Colonic mucosa (tissue), 4 donors: Measurements from ENCODE around the gene LAIR2. TPM values are rescaled to one million over a fixed set of nuclear protein-coding genes. Genes with fewer than 3 reads are reported as not detected.

ENCODE experiments used
- DNase-seq: peaks from one replicate; pipeline ENCODE4 v3.0.0-alpha.2; 2020
- H3K27ac ChIP-seq: fragments of 200-600 bp; one replicate; pipeline ENCODE4 v1.8.0; 2021
- H3K27me3 ChIP-seq: fragments of 200-600 bp; one replicate; pipeline ENCODE4 v1.8.0; 2021
- H3K36me3 ChIP-seq: fragments of 200-600 bp; one replicate; pipeline ENCODE4 v1.8.0; 2021
- H3K4me1 ChIP-seq: fragments of 200-600 bp; one replicate; pipeline ENCODE4 v1.8.0; 2021; ENCODE audit warnings: mild to moderate bottlenecking
- H3K4me3 ChIP-seq: fragments of 200-600 bp; one replicate; pipeline ENCODE4 v1.8.0; 2021
- H3K9ac ChIP-seq, 2 donors: one replicate each; pipeline ENCODE4 v1.7.0; 2013; ENCODE audit warnings: control low read depth in 2 of 2, low read depth in 2 of 2, low read length in 2 of 2
- H3K9me3 ChIP-seq: fragments of 200-600 bp; one replicate; pipeline ENCODE4 v1.8.0; 2021
- CTCF ChIP-seq: fragments of 200-600 bp; IDR thresholded peaks from one replicate; pipeline ENCODE4 v1.8.0; 2022; ENCODE audit warnings: antibody characterized with exemption, mild to moderate bottlenecking
- intact Hi-C: fragments of 100-400 bp; cut with DNase I; formaldehyde crosslinking; loops from one replicate; pipeline ENCODE4 v1.14.1; 2022
- total RNA-seq, 2 donors: library from RNA; stranded (reverse); fragmentation: NEBNext Ultra II Directional in 1 of 2; extraction: Animal tissue kit (Norgen Biotek cat#: 25700) in 1 of 2; gene quantifications; one replicate each; pipeline ENCODE4 v1.2.1, GENCODE V29; 2021
- donor health status: healthy.
- donor health status: DM: no; HTN: no; CAD: no.
- donor health status: DM: no; HTN: no; CAD: no.

LAIR2 gene
- total RNA-seq, 2 donors from 2014 or later = 0.37 TPM; not detected in 1

DNA sequence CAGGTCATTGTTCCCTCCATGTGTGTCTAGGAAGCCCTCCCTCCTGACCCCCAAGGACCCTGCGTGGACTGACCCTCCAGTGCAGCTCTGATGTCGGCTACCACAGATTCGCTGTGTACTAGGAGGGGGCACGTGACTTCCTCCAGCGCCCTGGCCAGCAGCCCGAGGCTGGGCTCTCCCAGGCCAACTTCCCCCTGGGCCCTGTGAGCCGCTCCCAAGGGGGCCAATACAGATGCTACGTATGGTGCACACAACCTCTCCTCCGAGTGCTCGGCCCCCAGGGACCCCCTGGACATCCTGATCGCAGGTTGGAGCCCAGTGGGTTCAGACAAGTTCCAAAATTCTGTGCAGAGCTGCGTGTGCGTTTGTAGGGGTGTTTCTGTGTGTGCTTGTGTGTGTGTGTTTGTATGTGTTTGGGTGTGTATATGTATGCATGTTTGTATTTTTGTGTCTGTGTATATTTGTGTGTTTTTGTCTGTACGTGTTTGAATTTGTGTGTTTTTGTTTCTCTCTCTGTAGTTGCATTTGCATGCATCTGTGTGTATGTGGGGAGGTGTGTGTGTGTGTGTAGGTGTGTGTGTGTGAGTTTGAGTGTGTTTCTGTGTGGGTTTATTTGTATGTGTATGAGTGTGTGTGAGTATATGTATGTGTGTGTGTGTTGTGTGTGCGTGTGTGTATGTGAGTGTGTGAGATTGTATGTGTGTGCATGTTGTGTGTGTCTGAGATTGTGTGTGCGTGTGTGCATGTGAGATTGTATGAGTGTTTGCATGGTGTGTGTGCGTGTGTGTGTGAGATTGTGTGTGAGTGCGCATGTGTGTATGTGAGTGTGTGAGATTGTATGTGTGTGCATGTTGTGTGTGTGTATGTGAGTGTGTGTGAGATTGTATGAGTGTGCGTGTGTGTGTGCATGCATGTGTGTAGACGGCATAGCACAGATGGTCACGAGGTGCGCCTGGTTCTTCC, 49.6 kb downstream of the LAIR2 start:
- intact Hi-C loops = no loop called here
- no peaks in the 10 kb centered on the region for H3K27me3 ChIP-seq
- no peak overlapping the region for H3K27ac ChIP-seq
- H3K4me1 ChIP-seq = no peaks in the 10 kb centered on the region
- no peak overlapping the region for H3K4me3 ChIP-seq
- peak; percentile 27 for DNase-seq
- TF ChIP-seq CTCF = no peak
- no peaks in the 10 kb centered on the region for H3K9me3 ChIP-seq
- no peaks in the 10 kb centered on the region for H3K36me3 ChIP-seq
- no peak overlapping the region for H3K9ac ChIP-seq

GRCh38 chr19:54552913-54553310, 50.3 kb downstream of the LAIR2 start:
- no peaks in the 10 kb centered on the region for H3K36me3 ChIP-seq
- no peak overlapping the region for H3K27ac ChIP-seq
- no peak for TF ChIP-seq CTCF
- no peaks in the 10 kb centered on the region for H3K9me3 ChIP-seq
- intact Hi-C loops = no loop called here
- no peaks in the 10 kb centered on the region for H3K4me1 ChIP-seq
- DNase-seq = no peak
- no peak overlapping the region for H3K4me3 ChIP-seq
- no peaks in the 10 kb centered on the region for H3K27me3 ChIP-seq
- no peak overlapping the region for H3K9ac ChIP-seq

- no peak for DNase-seq
- H3K36me3 ChIP-seq = no peaks in the 10 kb centered on the region
- no peaks in the 10 kb centered on the region for H3K9me3 ChIP-seq
- no peak for TF ChIP-seq CTCF
- no peaks in the 10 kb centered on the region for H3K4me1 ChIP-seq
- H3K9ac ChIP-seq = no peak overlapping the region
- H3K4me3 ChIP-seq = no peak overlapping the region
- intact Hi-C loops = no loop called here
- H3K27me3 ChIP-seq = no peaks in the 10 kb centered on the region
- H3K27ac ChIP-seq = no peak overlapping the region
These were observed 51.4 kb downstream of the LAIR2 start for GRCh38 chr19:54554006-54554405.

GRCh38 chr19:54554896-54555295, 52.3 kb downstream of the LAIR2 start:
- Histone ChIP-seq H3K9ac (no peak overlapping the region), H3K4me1 (no peaks in the 10 kb centered on the region), H3K27me3 (no peaks in the 10 kb centered on the region), H3K36me3 (no peaks in the 10 kb centered on the region), H3K9me3 (no peaks in the 10 kb centered on the region), H3K4me3 (no peak overlapping the region), H3K27ac (no peak overlapping the region)
- intact Hi-C loops = no loop called here
- no peak for DNase-seq
- TF ChIP-seq CTCF = no peak

DNA sequence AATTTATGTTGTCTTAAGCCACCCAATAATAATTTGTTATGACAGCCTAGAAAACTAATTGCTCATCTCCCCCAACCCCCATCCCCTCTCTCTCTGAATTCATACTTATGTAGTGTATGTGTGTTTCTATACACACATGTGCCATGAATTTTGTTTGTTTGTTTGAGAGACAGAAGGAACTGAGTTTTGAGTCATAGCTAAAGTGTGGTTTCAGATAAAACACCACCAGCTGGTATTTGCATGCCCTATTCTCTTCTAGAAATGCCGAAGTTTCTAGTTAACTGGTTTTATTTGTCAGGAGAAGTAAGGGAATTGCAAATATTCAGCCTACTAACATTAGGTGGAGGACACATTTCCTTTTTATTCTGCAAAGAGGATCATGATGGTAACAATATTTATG, 53.6 kb downstream of the LAIR2 start:
- TF ChIP-seq CTCF = no peak
- Histone ChIP-seq H3K9me3 (no peaks in the 10 kb centered on the region), H3K36me3 (no peaks in the 10 kb centered on the region), H3K4me3 (no peak overlapping the region), H3K27ac (no peak overlapping the region), H3K4me1 (no peaks in the 10 kb centered on the region), H3K9ac (no peak overlapping the region), H3K27me3 (no peaks in the 10 kb centered on the region)
- intact Hi-C loops = no loop called here
- DNase-seq = no peak
